ENCODE data around the gene FOXP1. TPM values are rescaled to one million over a fixed set of nuclear protein-coding genes. Genes with fewer than 3 reads are reported as not detected.

Gene FOXP1
- total and polyA plus RNA-seq, 2 donors (not counting 1 experiment from before 2014, with no cell fraction given), result 91.1 to 508 TPM

GRCh38 chr3:71206305-71207165, 377.0 kb downstream of the FOXP1 start:
- peaks cover 84% of the 10 kb centered on the region for H3K4me1 Mint-ChIP-seq
- Histone ChIP-seq H3K4me2 (replicated peaks; ENCODE audit: low read depth, low read length, poor library complexity, severe bottlenecking) (no peak overlapping the region), H3K36me3 (replicated peaks in 1 of 2; ENCODE audit: control extremely low read depth in 1 of 2, control insufficient read depth in 1 of 2, extremely low read depth in 1 of 2, insufficient read depth in 2 of 2, low read length in 1 of 2) (peaks cover 0 to 5% of the 10 kb centered on the region in 2 experiments), H4K20me1 (ENCODE audit: control insufficient read depth, insufficient read depth, low read length, poor library complexity, severe bottlenecking) (peaks cover 55% of the 10 kb centered on the region), H3K27ac (ENCODE audit: low read length in 2 of 2) (no peak overlapping the region), H3K4me3 (ENCODE audit: control extremely low read depth in 1 of 5, extremely low read depth in 1 of 5, insufficient read depth in 1 of 5, low read depth in 2 of 5, low read length in 4 of 5) (no peak overlapping the region), H3K4me1 (ENCODE audit: control insufficient read depth in 2 of 2, insufficient read depth in 2 of 2, low read length in 2 of 2) (peaks cover 27 to 32% of the 10 kb centered on the region in 2 donors), H3K9ac (ENCODE audit: low read length) (no peak overlapping the region), H3K9me3 (ENCODE audit: control extremely low read depth in 1 of 3, control insufficient read depth in 2 of 3, insufficient read depth in 1 of 3, low read length in 2 of 3) (no peaks in the 10 kb centered on the region), H2AFZ (ENCODE audit: insufficient read depth, low read depth, low read length, poor library complexity, severe bottlenecking) (no peak overlapping the region), H3K27me3 (replicated peaks in 1 of 4; ENCODE audit: control extremely low read depth in 1 of 4, control insufficient read depth in 3 of 4, insufficient read depth in 4 of 4, low read length in 3 of 4) (no peaks in the 10 kb centered on the region), H3K79me2 (ENCODE audit: control insufficient read depth, insufficient read depth, low read length) (peaks cover 100% of the 10 kb centered on the region)
- ATAC-seq (ENCODE audit: low read depth), result no peak
- TF ChIP-seq, protein P1, sequence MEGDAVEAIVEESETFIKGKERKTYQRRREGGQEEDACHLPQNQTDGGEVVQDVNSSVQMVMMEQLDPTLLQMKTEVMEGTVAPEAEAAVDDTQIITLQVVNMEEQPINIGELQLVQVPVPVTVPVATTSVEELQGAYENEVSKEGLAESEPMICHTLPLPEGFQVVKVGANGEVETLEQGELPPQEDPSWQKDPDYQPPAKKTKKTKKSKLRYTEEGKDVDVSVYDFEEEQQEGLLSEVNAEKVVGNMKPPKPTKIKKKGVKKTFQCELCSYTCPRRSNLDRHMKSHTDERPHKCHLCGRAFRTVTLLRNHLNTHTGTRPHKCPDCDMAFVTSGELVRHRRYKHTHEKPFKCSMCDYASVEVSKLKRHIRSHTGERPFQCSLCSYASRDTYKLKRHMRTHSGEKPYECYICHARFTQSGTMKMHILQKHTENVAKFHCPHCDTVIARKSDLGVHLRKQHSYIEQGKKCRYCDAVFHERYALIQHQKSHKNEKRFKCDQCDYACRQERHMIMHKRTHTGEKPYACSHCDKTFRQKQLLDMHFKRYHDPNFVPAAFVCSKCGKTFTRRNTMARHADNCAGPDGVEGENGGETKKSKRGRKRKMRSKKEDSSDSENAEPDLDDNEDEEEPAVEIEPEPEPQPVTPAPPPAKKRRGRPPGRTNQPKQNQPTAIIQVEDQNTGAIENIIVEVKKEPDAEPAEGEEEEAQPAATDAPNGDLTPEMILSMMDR (IDR thresholded peaks at IDR 0.05), result no peak
- no peak for TF ChIP-seq EZH2 (IDR thresholded peaks at IDR 0.05; ENCODE audit: borderline replicate concordance, insufficient read depth, low read depth, low read length, poor library complexity, severe bottlenecking)
- DNase-seq, result no peak
- intact Hi-C loops (cut with micrococcal nuclease), result no loop called here
- no peak overlapping the region for H3K27ac Mint-ChIP-seq
- WGBS (ENCODE audit: insufficient coverage), result 100% methylated on average over 1 of the region's 10 CpGs
- no peaks in the 10 kb centered on the region for H3K27me3 Mint-ChIP-seq
- H3K4me3 Mint-ChIP-seq, result no peak overlapping the region
- POLR2A ChIA-PET, result no interaction called here
- H3K9me3 Mint-ChIP-seq (ENCODE audit: insufficient read depth), result no peaks in the 10 kb centered on the region
- CTCF ChIA-PET, result no interaction called here

All from B cell (primary cell).